Neuron (in vitro differentiated cells): Measurements from ENCODE around the gene TPRX2.
"Not testable (repeated sequence)": the region's sequence is repeated elsewhere in the genome, so short reads cannot be mapped to it uniquely, and the experiment has no call there.

Source experiments
- H2AFZ ChIP-seq: one replicate; pipeline ENCODE4 v1.6.1; 2013; ENCODE audit warnings: low read depth, mild to moderate bottlenecking, inconsistent platforms, low read length, moderate library complexity
- H3K27me3 ChIP-seq: one replicate; pipeline ENCODE4 v1.6.1; 2013; ENCODE audit warnings: low read length; ENCODE audit not compliant: insufficient read depth
- H3K36me3 ChIP-seq: one replicate; pipeline ENCODE4 v1.6.1; 2013; ENCODE audit warnings: low read length; ENCODE audit not compliant: insufficient read depth
- H3K4me1 ChIP-seq: one replicate; pipeline ENCODE4 v1.6.1; 2013; ENCODE audit warnings: low read length; ENCODE audit not compliant: insufficient read depth
- H3K4me3 ChIP-seq: 2 replicates; pipeline ENCODE4 v1.5.1; 2013; ENCODE audit warnings: mild to moderate bottlenecking, low read length, moderate library complexity
- H3K9me3 ChIP-seq: one replicate; pipeline ENCODE4 v1.6.1; 2013; ENCODE audit warnings: low read length

TPRX2 gene, protein sequence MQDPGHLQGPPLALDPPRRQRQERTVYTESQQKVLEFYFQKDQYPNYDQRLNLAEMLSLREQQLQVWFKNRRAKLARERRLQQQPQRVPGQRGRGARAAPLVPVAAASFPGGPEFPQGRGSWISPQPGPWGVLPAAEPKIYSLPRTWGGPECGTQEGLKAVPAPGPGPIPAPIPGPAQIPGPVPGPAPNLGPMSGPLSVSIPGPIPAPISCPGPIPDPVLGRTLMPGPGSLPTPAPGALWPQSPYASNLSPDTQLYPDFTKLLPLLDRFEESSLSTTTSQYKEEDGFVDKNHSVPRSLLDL

DNA sequence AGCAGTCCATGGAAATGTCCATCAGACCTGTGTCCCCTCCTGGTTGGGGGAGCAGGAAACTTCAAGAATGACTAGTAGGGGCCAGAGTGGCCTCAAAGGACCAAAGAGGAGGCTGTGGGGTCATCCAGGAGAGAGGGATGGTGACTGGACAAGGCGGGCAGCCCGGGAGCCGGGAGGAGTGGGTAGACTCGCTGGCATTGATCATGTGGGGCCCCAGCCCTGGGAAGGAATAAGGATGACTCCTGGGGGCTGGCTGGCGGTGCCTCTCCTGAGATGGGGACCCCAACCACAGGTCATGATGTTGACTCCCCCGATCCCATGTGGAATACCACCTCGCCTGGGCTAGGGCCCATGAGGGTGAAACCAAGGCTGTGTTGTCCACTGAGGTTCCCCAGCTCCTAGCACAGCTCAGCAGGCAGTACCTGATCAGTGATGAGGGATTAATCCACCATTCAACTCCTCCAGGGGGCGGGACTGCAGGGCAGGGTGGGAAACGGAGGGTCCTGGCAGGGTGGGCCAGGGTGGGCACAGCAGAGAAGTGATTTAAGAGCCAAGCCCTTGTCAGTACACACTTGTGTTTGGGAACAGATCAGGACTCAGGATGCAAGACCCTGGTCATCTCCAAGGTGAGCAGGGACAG lies at the start of gene TPRX2:
Gene TPRX2 (plus strand): TSS at position 590 of the 640 bp plus-strand sequence. CDS start 12 bp downstream, at position 602.
- H3K4me1 ChIP-seq, H3K36me3 ChIP-seq, H2AFZ ChIP-seq, H3K4me3 ChIP-seq, H3K9me3 ChIP-seq, H3K27me3 ChIP-seq: not testable (repeated sequence)

DNA sequence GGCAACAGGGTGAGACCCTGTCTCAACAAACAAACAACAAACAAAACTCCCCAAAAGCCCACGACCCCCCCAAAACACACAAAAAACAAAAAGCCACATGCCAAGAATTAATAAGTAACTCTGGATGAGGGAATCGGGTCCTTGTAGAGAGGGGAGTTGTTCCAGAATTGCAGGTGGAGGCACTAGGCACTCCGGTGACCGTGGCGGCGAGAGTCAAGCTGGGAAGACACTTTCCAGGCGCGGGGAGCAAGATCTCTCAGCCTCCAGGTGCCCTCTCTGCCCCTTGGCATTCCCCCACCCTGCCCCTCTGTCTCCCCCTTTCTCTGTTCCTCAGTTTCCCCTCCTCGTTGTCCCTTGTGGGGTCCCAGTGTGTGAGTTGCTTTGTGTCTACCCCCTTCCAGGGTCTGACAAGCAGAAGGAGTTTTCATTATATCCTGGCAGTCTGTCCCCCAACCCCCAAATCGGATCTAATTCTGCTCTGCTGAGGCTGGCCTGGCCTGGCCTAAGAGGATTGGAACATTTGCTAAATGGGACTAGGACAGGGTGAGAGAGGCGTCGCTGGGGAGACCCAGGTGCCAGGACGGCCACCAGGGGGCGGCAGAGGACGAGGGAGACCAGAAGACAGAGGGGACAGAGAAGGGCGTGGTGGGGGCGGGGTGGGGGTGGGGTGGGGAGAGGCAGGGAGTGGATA lies 45.6 kb upstream of the TPRX2 start:
- H3K27me3 ChIP-seq = no peaks in the 10 kb centered on the region
- no peak overlapping the region for H2AFZ ChIP-seq
- no peak overlapping the region for H3K4me3 ChIP-seq
- no peaks in the 10 kb centered on the region for H3K4me1 ChIP-seq
- H3K9me3 ChIP-seq = no peaks in the 10 kb centered on the region
- H3K36me3 ChIP-seq = no peaks in the 10 kb centered on the region

DNA sequence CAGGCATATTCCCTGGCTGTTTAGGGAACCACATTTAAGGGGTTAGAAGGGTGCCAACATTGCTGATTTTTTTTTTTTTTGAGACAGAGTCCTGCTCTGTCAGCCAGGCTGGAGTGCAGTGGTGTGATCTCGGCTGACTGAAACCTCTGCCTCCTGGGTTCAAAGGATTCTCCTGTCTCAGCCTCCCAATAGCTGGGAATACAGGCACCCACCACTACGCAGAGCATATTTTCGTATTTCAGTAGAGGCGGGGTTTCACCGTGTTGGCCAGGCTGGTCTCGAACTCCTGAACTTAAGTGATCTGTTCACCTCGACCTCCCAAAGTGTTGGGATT lies 45.1 kb upstream of the TPRX2 start:
- Histone ChIP-seq H3K36me3 (no peaks in the 10 kb centered on the region), H3K4me1 (no peaks in the 10 kb centered on the region), H3K27me3 (no peaks in the 10 kb centered on the region), H2AFZ (no peak overlapping the region), H3K9me3 (no peaks in the 10 kb centered on the region), H3K4me3 (no peak overlapping the region)

DNA sequence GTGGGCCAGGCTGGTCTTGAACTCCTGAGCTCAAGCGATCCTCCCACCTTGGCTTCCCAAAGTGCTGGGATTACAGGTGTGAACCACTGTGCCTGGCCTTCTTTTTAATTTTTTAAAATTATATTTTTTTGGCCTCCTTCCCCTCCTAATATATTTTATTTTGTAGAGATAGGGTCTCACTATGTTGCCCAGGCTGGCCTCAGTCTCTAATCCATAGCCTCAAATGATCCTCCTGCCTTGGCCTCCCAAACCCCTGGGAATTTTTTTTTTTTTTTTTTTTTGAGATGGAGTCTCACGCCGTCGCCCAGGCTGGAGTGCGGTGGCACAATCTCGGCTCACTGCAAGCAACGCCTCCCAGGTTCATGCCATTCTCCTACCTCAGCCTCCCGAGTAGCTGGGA lies 42.8 kb upstream of the TPRX2 start:
- not testable (repeated sequence) for H3K9me3 ChIP-seq, H3K36me3 ChIP-seq, H3K4me3 ChIP-seq, H2AFZ ChIP-seq, H3K4me1 ChIP-seq
- H3K27me3 ChIP-seq = peaks cover 13% of the 10 kb centered on the region

DNA sequence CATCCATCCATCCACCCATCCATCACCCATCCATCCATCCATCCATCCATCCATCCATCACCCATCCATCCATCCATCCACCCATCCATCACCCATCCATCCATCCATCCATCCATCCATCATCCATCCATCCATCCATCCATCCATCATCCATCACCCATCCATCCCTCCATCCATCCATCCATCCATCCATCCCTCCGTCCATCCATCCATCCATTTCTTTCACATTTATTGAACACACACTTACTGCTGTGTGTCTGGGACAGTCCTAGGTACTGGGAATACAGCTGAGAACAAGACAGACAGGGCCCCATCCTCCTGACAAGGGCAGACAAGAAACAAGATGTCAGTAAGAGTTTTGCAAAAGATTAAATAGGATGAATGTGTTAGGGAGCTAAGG lies 40.8 kb upstream of the TPRX2 start:
- H3K36me3 ChIP-seq, H2AFZ ChIP-seq, H3K4me1 ChIP-seq, H3K9me3 ChIP-seq, H3K4me3 ChIP-seq: not testable (repeated sequence)
- peaks cover 19% of the 10 kb centered on the region for H3K27me3 ChIP-seq

DNA sequence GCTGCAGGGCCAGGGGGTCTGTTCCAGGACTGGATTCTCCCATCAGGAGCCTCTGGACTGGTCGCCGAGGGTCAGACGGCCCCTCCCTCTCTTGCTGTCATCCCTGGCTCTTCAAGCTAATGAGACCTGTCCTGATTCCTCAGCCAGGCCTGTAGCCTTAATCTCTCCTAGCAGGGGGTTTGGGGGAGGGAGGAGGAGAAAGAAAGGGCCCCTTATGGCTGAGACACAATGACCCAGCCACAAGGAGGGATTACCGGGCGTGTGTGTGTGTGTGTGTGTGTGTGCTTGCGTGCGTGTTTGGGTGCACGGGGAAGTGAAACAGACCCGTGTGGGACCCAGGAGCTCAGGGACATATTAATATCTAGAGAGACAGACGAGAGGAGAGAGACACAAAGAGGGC lies 39.2 kb upstream of the TPRX2 start:
- Histone ChIP-seq H3K9me3 (no peaks in the 10 kb centered on the region), H3K4me1 (peaks cover 7% of the 10 kb centered on the region), H3K27me3 (peaks cover 21% of the 10 kb centered on the region), H3K4me3 (no peak overlapping the region), H3K36me3 (no peaks in the 10 kb centered on the region), H2AFZ (no peak overlapping the region)

DNA sequence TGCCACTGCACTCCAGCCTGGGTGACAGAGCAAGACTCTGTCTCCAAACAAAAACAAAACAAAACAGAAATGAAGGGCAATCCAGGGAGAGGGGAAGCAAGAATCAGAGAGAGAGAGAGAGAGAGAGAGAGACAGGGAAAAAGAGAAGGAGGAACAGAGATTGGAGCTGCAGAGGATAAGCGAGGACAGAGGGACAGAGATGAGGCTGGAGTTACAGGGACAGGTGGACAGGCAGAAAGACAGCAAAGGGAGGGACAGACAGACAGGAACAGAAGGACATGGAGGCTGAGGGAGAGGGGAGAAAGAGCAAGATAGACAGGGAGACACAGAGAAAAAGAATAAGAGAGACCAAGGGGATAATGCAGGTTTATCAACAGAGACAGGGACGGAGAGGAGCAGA lies 38.6 kb upstream of the TPRX2 start:
- no peak overlapping the region for H3K4me3 ChIP-seq
- H2AFZ ChIP-seq = no peak overlapping the region
- H3K27me3 ChIP-seq = peaks cover 21% of the 10 kb centered on the region
- no peaks in the 10 kb centered on the region for H3K9me3 ChIP-seq
- no peaks in the 10 kb centered on the region for H3K36me3 ChIP-seq
- H3K4me1 ChIP-seq = peaks cover 7% of the 10 kb centered on the region

DNA sequence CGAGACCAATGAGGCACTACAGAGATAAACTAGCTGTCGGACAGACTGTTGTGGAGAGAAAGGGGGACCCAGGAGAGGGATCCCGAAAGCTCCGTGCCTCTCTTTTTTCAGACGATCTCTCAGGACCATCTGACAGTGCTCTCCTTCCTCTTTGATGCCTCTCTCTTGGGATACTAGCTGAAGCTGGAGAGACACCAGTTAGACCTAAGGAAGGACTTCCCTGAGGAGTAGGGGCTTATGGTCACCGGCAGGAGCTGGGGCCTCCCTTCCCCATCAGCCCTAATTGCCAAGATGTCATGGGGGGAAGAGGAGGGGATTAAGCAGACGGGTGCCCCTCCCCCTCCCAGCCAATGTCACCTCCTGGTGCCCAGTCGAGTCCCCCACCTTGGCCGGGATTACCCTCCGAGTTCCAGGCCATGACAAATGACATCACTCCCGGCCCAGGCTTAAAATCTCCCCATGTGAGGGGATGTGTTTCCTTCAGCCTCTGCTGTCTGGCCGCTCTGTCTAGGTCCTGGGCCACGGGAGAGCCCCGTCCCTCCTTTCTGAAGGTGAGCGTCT lies 37.5 kb upstream of the TPRX2 start, which contains the start of gene CRX:
Gene CRX (plus strand): TSS at position 478 of the 561 bp plus-strand sequence. CDS start 12,507 bp downstream, outside the sequence.
- Histone ChIP-seq H3K36me3 (no peaks in the 10 kb centered on the region), H3K9me3 (no peaks in the 10 kb centered on the region), H3K4me1 (peaks cover 7% of the 10 kb centered on the region), H3K4me3 (no peak within 1 kb of the TSS), H3K27me3 (peaks cover 21% of the 10 kb centered on the region), H2AFZ (no peak within 1 kb of the TSS)

DNA sequence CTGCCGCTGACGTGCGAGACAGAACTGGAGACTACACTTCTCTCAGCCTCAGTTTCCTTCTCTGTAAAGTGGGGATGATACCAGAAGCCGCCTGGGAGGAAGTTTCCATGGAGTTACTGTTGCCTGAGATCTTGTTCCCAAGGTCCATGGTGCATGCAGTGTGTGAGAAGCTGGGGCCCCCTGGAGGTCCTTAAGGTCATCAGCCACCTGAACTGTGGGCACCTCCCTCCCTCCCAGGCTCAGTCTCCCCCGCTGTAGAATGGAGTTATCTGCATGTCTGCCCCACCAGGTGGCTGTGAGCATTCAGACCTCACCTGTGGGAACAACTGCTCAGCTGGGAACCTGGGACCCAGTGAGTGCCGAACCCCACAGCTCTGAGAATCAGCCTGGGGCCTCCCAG lies 34.6 kb upstream of the TPRX2 start:
- Histone ChIP-seq H3K4me3 (no peak overlapping the region), H3K9me3 (peaks cover 3% of the 10 kb centered on the region), H2AFZ (no peak overlapping the region), H3K27me3 (peaks cover 20% of the 10 kb centered on the region), H3K4me1 (peaks cover 6% of the 10 kb centered on the region), H3K36me3 (no peaks in the 10 kb centered on the region)

DNA sequence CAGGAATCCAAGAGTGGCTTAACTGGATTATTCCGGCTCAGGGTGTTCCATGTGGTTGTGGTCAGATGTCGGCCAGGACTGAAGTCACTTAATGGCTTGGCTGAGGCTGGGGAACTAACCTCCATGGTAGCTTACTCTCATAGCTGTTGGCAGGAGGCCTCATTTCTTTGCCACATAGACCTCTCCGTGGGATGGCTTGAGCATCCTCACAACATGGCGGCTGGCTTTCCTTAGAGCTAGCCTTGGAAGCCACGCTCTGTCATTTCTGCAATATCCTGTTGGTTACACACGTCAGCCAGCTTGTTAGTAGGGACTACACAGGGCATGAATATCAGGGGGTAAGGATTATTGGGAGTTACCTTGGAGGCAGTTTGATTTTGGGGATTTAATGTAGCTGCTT lies 32.2 kb upstream of the TPRX2 start:
- H2AFZ ChIP-seq = no peak overlapping the region
- H3K36me3 ChIP-seq = no peaks in the 10 kb centered on the region
- no peaks in the 10 kb centered on the region for H3K4me1 ChIP-seq
- peaks cover 7% of the 10 kb centered on the region for H3K27me3 ChIP-seq
- H3K9me3 ChIP-seq = peaks cover 3% of the 10 kb centered on the region
- H3K4me3 ChIP-seq = no peak overlapping the region

DNA sequence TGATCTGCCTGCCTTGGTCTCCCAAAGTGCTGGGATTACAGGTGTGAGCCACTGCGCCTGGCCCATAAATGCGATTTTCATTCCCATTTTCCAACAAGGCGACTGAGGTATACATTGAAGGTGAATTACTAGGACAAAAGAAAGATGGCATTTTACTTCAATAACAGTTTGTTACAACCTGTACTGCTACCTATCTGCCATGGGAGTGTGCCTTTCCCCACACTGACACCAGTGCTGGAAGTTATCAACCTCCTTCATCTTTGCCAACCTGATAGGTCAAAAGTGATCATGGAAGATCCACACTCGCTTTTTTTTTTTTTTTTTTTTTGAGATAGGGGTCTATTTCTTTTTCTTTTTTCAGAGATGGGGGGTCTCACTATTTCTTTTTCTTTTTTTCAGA lies 26.3 kb upstream of the TPRX2 start:
- Histone ChIP-seq H3K4me3 (no peak overlapping the region), H2AFZ (no peak overlapping the region), H3K36me3 (no peaks in the 10 kb centered on the region), H3K4me1 (no peaks in the 10 kb centered on the region), H3K9me3 (no peaks in the 10 kb centered on the region), H3K27me3 (peaks cover 2% of the 10 kb centered on the region)

DNA sequence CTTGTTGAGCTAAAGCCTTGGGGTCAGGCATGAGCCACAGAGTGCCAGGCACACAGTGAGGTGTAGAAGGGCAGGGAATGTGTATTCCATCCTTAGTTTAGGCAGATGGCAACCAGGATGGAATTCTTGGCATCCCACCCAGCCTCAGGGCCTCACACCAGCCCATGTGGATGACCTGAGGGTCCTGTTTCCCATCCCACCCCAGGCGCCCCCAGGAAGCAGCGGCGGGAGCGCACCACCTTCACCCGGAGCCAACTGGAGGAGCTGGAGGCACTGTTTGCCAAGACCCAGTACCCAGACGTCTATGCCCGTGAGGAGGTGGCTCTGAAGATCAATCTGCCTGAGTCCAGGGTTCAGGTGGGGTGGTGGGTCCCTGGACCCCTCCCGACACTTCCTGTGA lies 23.0 kb upstream of the TPRX2 start:
- no peaks in the 10 kb centered on the region for H3K36me3 ChIP-seq
- H3K4me3 ChIP-seq = no peak overlapping the region
- H3K27me3 ChIP-seq = peaks cover 5% of the 10 kb centered on the region

DNA sequence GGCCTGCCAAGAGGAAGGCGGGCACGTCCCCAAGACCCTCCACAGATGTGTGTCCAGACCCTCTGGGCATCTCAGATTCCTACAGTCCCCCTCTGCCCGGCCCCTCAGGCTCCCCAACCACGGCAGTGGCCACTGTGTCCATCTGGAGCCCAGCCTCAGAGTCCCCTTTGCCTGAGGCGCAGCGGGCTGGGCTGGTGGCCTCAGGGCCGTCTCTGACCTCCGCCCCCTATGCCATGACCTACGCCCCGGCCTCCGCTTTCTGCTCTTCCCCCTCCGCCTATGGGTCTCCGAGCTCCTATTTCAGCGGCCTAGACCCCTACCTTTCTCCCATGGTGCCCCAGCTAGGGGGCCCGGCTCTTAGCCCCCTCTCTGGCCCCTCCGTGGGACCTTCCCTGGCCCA lies 19.6 kb upstream of the TPRX2 start:
- Histone ChIP-seq H3K36me3 (no peaks in the 10 kb centered on the region), H3K4me1 (peaks cover 2% of the 10 kb centered on the region), H3K27me3 (peaks cover 14% of the 10 kb centered on the region), H3K9me3 (no peaks in the 10 kb centered on the region), H3K4me3 (no peak overlapping the region), H2AFZ (no peak overlapping the region)

More for the DNA sequence above, 23.0 kb upstream of the TPRX2 start:
- H3K4me1 ChIP-seq = peaks cover 2% of the 10 kb centered on the region
- no peak overlapping the region for H2AFZ ChIP-seq
- no peaks in the 10 kb centered on the region for H3K9me3 ChIP-seq
